GM12878 (cell line): ENCODE results near the gene TMEM150B. TPM values are rescaled to one million over a fixed set of nuclear protein-coding genes. Genes with fewer than 3 reads are reported as not detected.

ENCODE experiments used
- ATAC-seq: fragments of 200-7000 bp; cut with Tn5 transposase; 3 replicates; pipeline ENCODE4 v1.9.1; 2020; ENCODE audit warnings: mild to moderate bottlenecking, moderate library complexity
- BruUV-seq: library from RNA; stranded (reverse); fragments of 400-500 nt; replicated peaks from 2 replicates; lab custom pipeline; 2021; lab: Mats Ljungman, UMichigan
- CTCF ChIA-PET: fragments of 300-600 bp; sonication (Branson Sonifier 250); formaldehyde crosslinking; extraction: SDS; loops from one replicate; lab custom pipeline; 2021; ENCODE audit warnings: inconsistent platforms; lab: Yijun Ruan, JAX
- POLR2A ChIA-PET: fragments of 350-600 bp; formaldehyde crosslinking; extraction: SDS; loops from one replicate; lab custom pipeline; 2021; ENCODE audit warnings: inconsistent platforms; lab: Charles Lee
- RAD21 ChIA-PET: fragments of 300-600 bp; sonication (Branson Sonifier 250); formaldehyde crosslinking; loops from one replicate; lab custom pipeline; 2023; ENCODE audit warnings: antibody characterized with exemption; ENCODE audit not compliant: unreplicated experiment; lab: Charles Lee
- SMC1A ChIA-PET: fragments of 300-600 bp; sonication (Branson Sonifier 250); formaldehyde crosslinking; loops from one replicate; lab custom pipeline; 2023; ENCODE audit not compliant: unreplicated experiment, uncharacterized antibody; lab: Charles Lee
- DNase-seq: peaks from one replicate; pipeline ENCODE4 v3.0.0-alpha.2; 2011; ENCODE audit warnings: low read depth, low spot score
- FAIRE-seq: peaks from 3 replicates; lab custom pipeline; 2011; peaks lifted over from hg19 to GRCh38; lab: Jason Lieb, UNC
- H2AFZ ChIP-seq: 2 replicates; pipeline ENCODE4 v1.6.0; 2011; ENCODE audit warnings: low read depth, low read length, control low read depth; ENCODE audit not compliant: control insufficient read depth
- H3K27ac ChIP-seq: 2 replicates; pipeline ENCODE4 v1.5.1; 2011; ENCODE audit warnings: control low read depth; ENCODE audit not compliant: control insufficient read depth, insufficient read depth
- H3K27me3 ChIP-seq, 2 experiments: replicated peaks in 1 of 2; 2 replicates each; pipeline versions ENCODE4 v1.6.0 to v1.6.1; 2011; ENCODE audit warnings: low read length in 1 of 2; ENCODE audit not compliant: control insufficient read depth in 2 of 2, insufficient read depth in 2 of 2
- H3K36me3 ChIP-seq, 2 experiments: 2 replicates each; pipeline ENCODE4 v1.5.1; 2011; ENCODE audit warnings: low read length in 1 of 2; ENCODE audit not compliant: control insufficient read depth in 2 of 2, insufficient read depth in 2 of 2
- H3K4me1 ChIP-seq: 2 replicates; pipeline ENCODE4 v1.6.1; 2011; ENCODE audit warnings: mild to moderate bottlenecking, low read length, moderate library complexity, mixed read lengths; ENCODE audit not compliant: control insufficient read depth, insufficient read depth
- H3K4me2 ChIP-seq: 2 replicates; pipeline ENCODE4 v1.6.0; 2011; ENCODE audit warnings: control low read depth; ENCODE audit not compliant: control insufficient read depth, insufficient read depth
- H3K4me3 ChIP-seq: fragments of 200-600 bp; sonication (generic); 2 replicates; pipeline ENCODE4 v1.5.1; 2016
- H3K79me2 ChIP-seq: 2 replicates; pipeline ENCODE4 v1.6.0; 2011; ENCODE audit warnings: low read length; ENCODE audit not compliant: control insufficient read depth, insufficient read depth
- H3K9ac ChIP-seq: 2 replicates; pipeline ENCODE4 v1.8.0; 2011; ENCODE audit warnings: low read length, control low read depth, mixed read lengths; ENCODE audit not compliant: control insufficient read depth, insufficient read depth
- H3K9me3 ChIP-seq: replicated peaks from 3 replicates; pipeline ENCODE4 v1.5.1; 2011; ENCODE audit warnings: mild to moderate bottlenecking, low read length; ENCODE audit not compliant: control insufficient read depth, insufficient read depth
- H4K20me1 ChIP-seq: 2 replicates; pipeline ENCODE4 v1.6.0; 2011; ENCODE audit not compliant: control insufficient read depth, insufficient read depth
- CREB1 ChIP-seq: IDR thresholded peaks from 2 replicates; pipeline ENCODE4 v1.6.1; 2012; ENCODE audit warnings: low read depth, mild to moderate bottlenecking, inconsistent platforms
- EED ChIP-seq: sonication (generic); IDR thresholded peaks from 2 replicates; pipeline ENCODE4 v1.6.1; 2016; ENCODE audit warnings: antibody characterized with exemption, low read depth
- FOXK2 ChIP-seq: fragments of 450-650 bp; IDR thresholded peaks from 2 replicates; pipeline ENCODE4 v1.6.1; 2017; ENCODE audit warnings: mild to moderate bottlenecking, moderate library complexity
- JUNB ChIP-seq: IDR thresholded peaks from 2 replicates; pipeline ENCODE4 v1.6.1; 2016; ENCODE audit warnings: antibody characterized with exemption, mild to moderate bottlenecking
- KAT2A ChIP-seq: conservative IDR thresholded peaks from 2 replicates; pipeline ENCODE4 v1.6.1; 2011; ENCODE audit warnings: low read depth, low read length; ENCODE audit not compliant: control insufficient read depth
- KDM1A ChIP-seq: fragments of 200-600 bp; sonication (generic); IDR thresholded peaks from 2 replicates; pipeline ENCODE4 v1.6.1; 2016; ENCODE audit warnings: borderline replicate concordance
- MEF2B ChIP-seq: fragments of 450-650 bp; IDR thresholded peaks from 2 replicates; pipeline ENCODE4 v1.6.1; 2018; ENCODE audit warnings: mild to moderate bottlenecking, moderate library complexity; ENCODE audit not compliant: partially characterized antibody, poor library complexity, severe bottlenecking
- NFXL1 ChIP-seq: fragments of 450-650 bp; IDR thresholded peaks from 2 replicates; pipeline ENCODE4 v1.6.1; 2017; ENCODE audit warnings: antibody characterized with exemption, mild to moderate bottlenecking, borderline replicate concordance
- POU2F2 ChIP-seq: IDR thresholded peaks from 3 replicates; pipeline ENCODE4 v1.6.1; 2011; ENCODE audit warnings: low read depth, mild to moderate bottlenecking, low read length, borderline replicate concordance
- RUNX3 ChIP-seq: IDR thresholded peaks from 2 replicates; pipeline ENCODE4 v1.6.1; 2012; ENCODE audit warnings: low read length, inconsistent platforms
- SIX5 ChIP-seq: IDR thresholded peaks from 2 replicates; pipeline ENCODE4 v1.6.1; 2011; ENCODE audit warnings: mild to moderate bottlenecking, low read depth, low read length, moderate library complexity; ENCODE audit not compliant: severe bottlenecking
- YY1 ChIP-seq: IDR thresholded peaks from 2 replicates; pipeline ENCODE4 v1.6.1; 2011; ENCODE audit warnings: low read depth, mild to moderate bottlenecking, low read length
- ZSCAN29 ChIP-seq: fragments of 450-650 bp; IDR thresholded peaks from 2 replicates; pipeline ENCODE4 v1.6.1; 2017; ENCODE audit warnings: mild to moderate bottlenecking, moderate library complexity
- WGBS: methylation state at CpG from one replicate; pipeline ENCODE4 v1.1.6; 2016; ENCODE audit warnings: low lambda C conversion rate; ENCODE audit not compliant: insufficient replicate concordance, insufficient coverage; ENCODE audit errors: missing lambda C conversion rate; 5-methylcytosine and 5-hydroxymethylcytosine counted together
- in situ Hi-C: fragments of 300-500 bp; cut with MboI; formaldehyde crosslinking; loops from 9 replicates; pipeline ENCODE4 v1.14.3; 2018; ENCODE audit warnings: mixed read lengths
- intact Hi-C: fragments of 100-400 bp; cut with micrococcal nuclease; formaldehyde crosslinking; loops from one replicate; pipeline ENCODE4 v1.14.2; 2022; ENCODE audit not compliant: unreplicated experiment
- polyA plus RNA-seq, 11 experiments: library from polyadenylated mRNA; depleted of rRNA in 4 of 11; unstranded in 6 of 11; stranded (reverse) in 5 of 11; fragments of >200 nt; fragmentation: Nextera tagmentation in 4 of 11; fragmentation: Illumina TruSeq in 1 of 11; extraction: Ambion mirVana in 4 of 11; extraction: Trizol in 1 of 11; gene quantifications; 1 replicate in 1 of 11; 2 replicates in 10 of 11; pipeline versions ENCODE4 v1.2.1 to v1.2.3, GENCODE V29; 2011 to 2016; ENCODE audit warnings: inconsistent platforms in 2 of 11, missing spikeins in 2 of 11, low read depth in 1 of 11
- total RNA-seq, 4 experiments: library from RNA; depleted of rRNA in 3 of 4; stranded (reverse); fragments of >200 nt in 3 of 4; fragmentation: Illumina TruSeq in 1 of 4; extraction: Trizol in 1 of 4; gene quantifications; 2 replicates each; pipeline versions ENCODE4 v1.2.1 to v1.2.3, GENCODE V29; 2013 to 2021
- TF ChIP-seq, protein P1 (sequence below): fragments of 450-650 bp; formaldehyde crosslinking; IDR thresholded peaks from 2 replicates; pipeline ENCODE4 v1.4.0; 2022; ENCODE audit warnings: mild to moderate bottlenecking, moderate library complexity
- TF ChIP-seq, protein P2 (sequence below): IDR thresholded peaks from 2 replicates; pipeline ENCODE4 v1.6.1; 2012; ENCODE audit warnings: mild to moderate bottlenecking, low read depth, low read length
- TF ChIP-seq, protein P3 (sequence below): fragments of 450-650 bp; IDR thresholded peaks from 2 replicates; pipeline ENCODE4 v1.6.1; 2014; ENCODE audit warnings: mild to moderate bottlenecking
- TF ChIP-seq, protein P4 (sequence below): IDR thresholded peaks from 2 replicates; pipeline ENCODE4 v1.6.1; 2012; ENCODE audit warnings: low read depth, low read length, improper control_type of control experiment

Gene TMEM150B
- total and polyA plus RNA-seq, 10 of the 15 experiments (the other 5 are each of a cell fraction or from before 2014, with no cell fraction given): 0.09 to 0.23 (median 0.18) TPM; not detected in 6

DNA sequence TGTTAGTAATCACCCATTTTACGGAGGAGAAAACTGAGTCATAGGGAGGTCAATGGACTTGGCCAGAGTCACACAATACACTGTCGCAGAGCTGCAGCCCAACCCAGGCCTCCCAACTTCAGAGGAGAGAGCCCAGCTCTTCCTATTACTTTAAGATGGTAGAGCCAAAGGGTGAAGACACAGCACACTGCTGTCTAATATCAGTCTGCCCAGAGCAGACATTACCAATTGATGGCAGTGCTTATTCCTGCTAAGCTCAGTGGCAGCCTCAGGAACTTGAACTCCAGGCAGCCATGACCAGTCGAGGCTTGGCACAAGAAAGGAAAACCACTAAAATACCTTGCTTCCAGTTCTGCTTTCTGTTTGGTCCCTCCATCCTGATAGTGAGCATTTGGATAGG, 18.4 kb downstream of the TMEM150B start:
- H3K27ac ChIP-seq: no peak overlapping the region
- intact Hi-C loops: no loop called here
- RAD21 ChIA-PET: no interaction called here
- TF ChIP-seq RUNX3 (no peak), MEF2B (no peak), FOXK2 (no peak), ZSCAN29 (no peak), EED (no peak), NFXL1 (no peak), KAT2A (no peak), KDM1A (no peak), SIX5 (no peak), CREB1 (no peak), YY1 (no peak), POU2F2 (no peak), JUNB (no peak)
- TF ChIP-seq, protein P1, sequence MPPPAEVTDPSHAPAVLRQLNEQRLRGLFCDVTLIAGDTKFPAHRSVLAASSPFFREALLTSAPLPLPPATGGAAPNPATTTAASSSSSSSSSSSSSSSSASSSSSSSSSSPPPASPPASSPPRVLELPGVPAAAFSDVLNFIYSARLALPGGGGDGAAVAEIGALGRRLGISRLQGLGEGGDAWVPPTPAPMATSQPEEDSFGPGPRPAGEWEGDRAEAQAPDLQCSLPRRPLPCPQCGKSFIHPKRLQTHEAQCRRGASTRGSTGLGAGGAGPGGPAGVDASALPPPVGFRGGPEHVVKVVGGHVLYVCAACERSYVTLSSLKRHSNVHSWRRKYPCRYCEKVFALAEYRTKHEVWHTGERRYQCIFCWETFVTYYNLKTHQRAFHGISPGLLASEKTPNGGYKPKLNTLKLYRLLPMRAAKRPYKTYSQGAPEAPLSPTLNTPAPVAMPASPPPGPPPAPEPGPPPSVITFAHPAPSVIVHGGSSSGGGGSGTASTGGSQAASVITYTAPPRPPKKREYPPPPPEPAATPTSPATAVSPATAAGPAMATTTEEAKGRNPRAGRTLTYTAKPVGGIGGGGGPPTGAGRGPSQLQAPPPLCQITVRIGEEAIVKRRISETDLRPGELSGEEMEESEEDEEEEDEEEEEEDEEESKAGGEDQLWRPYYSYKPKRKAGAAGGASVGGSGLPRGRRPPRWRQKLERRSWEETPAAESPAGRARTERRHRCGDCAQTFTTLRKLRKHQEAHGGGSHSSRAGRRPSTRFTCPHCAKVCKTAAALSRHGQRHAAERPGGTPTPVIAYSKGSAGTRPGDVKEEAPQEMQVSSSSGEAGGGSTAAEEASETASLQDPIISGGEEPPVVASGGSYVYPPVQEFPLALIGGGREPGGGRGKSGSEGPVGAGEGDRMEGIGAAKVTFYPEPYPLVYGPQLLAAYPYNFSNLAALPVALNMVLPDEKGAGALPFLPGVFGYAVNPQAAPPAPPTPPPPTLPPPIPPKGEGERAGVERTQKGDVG (CRISPR knock-in tag): no peak
- TF ChIP-seq, protein P2, sequence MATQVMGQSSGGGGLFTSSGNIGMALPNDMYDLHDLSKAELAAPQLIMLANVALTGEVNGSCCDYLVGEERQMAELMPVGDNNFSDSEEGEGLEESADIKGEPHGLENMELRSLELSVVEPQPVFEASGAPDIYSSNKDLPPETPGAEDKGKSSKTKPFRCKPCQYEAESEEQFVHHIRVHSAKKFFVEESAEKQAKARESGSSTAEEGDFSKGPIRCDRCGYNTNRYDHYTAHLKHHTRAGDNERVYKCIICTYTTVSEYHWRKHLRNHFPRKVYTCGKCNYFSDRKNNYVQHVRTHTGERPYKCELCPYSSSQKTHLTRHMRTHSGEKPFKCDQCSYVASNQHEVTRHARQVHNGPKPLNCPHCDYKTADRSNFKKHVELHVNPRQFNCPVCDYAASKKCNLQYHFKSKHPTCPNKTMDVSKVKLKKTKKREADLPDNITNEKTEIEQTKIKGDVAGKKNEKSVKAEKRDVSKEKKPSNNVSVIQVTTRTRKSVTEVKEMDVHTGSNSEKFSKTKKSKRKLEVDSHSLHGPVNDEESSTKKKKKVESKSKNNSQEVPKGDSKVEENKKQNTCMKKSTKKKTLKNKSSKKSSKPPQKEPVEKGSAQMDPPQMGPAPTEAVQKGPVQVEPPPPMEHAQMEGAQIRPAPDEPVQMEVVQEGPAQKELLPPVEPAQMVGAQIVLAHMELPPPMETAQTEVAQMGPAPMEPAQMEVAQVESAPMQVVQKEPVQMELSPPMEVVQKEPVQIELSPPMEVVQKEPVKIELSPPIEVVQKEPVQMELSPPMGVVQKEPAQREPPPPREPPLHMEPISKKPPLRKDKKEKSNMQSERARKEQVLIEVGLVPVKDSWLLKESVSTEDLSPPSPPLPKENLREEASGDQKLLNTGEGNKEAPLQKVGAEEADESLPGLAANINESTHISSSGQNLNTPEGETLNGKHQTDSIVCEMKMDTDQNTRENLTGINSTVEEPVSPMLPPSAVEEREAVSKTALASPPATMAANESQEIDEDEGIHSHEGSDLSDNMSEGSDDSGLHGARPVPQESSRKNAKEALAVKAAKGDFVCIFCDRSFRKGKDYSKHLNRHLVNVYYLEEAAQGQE: no peak
- TF ChIP-seq, protein P3, sequence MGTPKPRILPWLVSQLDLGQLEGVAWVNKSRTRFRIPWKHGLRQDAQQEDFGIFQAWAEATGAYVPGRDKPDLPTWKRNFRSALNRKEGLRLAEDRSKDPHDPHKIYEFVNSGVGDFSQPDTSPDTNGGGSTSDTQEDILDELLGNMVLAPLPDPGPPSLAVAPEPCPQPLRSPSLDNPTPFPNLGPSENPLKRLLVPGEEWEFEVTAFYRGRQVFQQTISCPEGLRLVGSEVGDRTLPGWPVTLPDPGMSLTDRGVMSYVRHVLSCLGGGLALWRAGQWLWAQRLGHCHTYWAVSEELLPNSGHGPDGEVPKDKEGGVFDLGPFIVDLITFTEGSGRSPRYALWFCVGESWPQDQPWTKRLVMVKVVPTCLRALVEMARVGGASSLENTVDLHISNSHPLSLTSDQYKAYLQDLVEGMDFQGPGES: no peak
- TF ChIP-seq, protein P4, sequence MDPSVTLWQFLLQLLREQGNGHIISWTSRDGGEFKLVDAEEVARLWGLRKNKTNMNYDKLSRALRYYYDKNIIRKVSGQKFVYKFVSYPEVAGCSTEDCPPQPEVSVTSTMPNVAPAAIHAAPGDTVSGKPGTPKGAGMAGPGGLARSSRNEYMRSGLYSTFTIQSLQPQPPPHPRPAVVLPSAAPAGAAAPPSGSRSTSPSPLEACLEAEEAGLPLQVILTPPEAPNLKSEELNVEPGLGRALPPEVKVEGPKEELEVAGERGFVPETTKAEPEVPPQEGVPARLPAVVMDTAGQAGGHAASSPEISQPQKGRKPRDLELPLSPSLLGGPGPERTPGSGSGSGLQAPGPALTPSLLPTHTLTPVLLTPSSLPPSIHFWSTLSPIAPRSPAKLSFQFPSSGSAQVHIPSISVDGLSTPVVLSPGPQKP: no peak

More for the DNA sequence above, 18.4 kb downstream of the TMEM150B start:
- ChIA-PET SMC1A (no interaction called here), POLR2A (no interaction called here), CTCF (no interaction called here)
- Histone ChIP-seq H3K4me2 (no peak overlapping the region), H4K20me1 (no peaks in the 10 kb centered on the region; the same call in 1 of the 2 replicates), H2AFZ (no peak overlapping the region), H3K79me2 (no peaks in the 10 kb centered on the region), H3K4me3 (no peak overlapping the region), H3K9me3 (no peaks in the 10 kb centered on the region), H3K36me3 (no peaks in the 10 kb centered on the region), H3K27me3 (no peaks in the 10 kb centered on the region), H3K4me1 (no peaks in the 10 kb centered on the region), H3K9ac (no peak overlapping the region)
- ATAC-seq (no peak), DNase-seq (no peak), FAIRE-seq (no peak)
- no TSS peak for BruUV-seq
- WGBS: 58% methylated on average over 3 of the region's 3 CpGs
- in situ Hi-C loops: no loop called here
